Body of pancreas (tissue), 4 donors: ENCODE measurements around the gene ZEB2.

Experiments used
- CTCF ChIP-seq, 7 experiments: fragments of 450-650 bp in 4 of 7; fragments of 200-600 bp in 3 of 7; sonication (generic) in 3 of 7; IDR thresholded peaks; one replicate each; pipeline ENCODE4 v1.5.1; 2016 to 2019; ENCODE audit warnings: antibody characterized with exemption in 7 of 7
- POLR2A ChIP-seq, 3 donors: fragments of 450-650 bp; IDR thresholded peaks; one replicate each; pipeline ENCODE4 v1.6.1; 2016; ENCODE audit warnings: antibody characterized with exemption in 3 of 3, mild to moderate bottlenecking in 2 of 3

- TF ChIP-seq CTCF (IDR thresholded peaks at IDR 0.05) (no peak), POLR2A (IDR thresholded peaks at IDR 0.05) (no peak)
Observed at GRCh38 chr2:144424559-144425240, 95.2 kb downstream of the ZEB2 start.
